ENCODE data around the gene NOB1.

NOB1 gene

DNA sequence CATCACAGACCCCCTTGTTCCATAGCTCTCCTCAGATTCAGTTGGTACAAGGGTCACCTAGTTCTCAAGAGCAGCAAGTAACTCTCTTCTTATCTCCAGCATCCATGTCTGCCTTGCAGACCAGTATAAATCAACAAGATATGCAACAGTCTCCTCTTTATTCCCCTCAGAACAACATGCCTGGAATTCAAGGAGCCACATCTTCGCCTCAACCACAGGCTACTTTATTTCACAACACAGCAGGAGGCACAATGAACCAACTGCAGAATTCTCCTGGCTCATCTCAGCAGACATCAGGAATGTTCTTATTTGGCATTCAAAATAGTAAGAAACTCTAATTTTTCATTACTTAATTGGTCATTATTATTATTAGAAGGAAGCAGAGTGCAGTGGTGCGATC, 60.8 kb downstream of the NOB1 start:
- no peak overlapping the region for H3K4me3 ChIP-seq (replicated peaks; ENCODE audit: insufficient read depth, low read length)
- no peak for DNase-seq (ENCODE audit: low read depth in 1 of 2, low spot score in 1 of 2)
- H3K27ac ChIP-seq (replicated peaks): no peak overlapping the region
- no peaks in the 10 kb centered on the region for H3K27me3 ChIP-seq (ENCODE audit: insufficient read depth, poor library complexity, severe bottlenecking)
- TF ChIP-seq, protein P1, sequence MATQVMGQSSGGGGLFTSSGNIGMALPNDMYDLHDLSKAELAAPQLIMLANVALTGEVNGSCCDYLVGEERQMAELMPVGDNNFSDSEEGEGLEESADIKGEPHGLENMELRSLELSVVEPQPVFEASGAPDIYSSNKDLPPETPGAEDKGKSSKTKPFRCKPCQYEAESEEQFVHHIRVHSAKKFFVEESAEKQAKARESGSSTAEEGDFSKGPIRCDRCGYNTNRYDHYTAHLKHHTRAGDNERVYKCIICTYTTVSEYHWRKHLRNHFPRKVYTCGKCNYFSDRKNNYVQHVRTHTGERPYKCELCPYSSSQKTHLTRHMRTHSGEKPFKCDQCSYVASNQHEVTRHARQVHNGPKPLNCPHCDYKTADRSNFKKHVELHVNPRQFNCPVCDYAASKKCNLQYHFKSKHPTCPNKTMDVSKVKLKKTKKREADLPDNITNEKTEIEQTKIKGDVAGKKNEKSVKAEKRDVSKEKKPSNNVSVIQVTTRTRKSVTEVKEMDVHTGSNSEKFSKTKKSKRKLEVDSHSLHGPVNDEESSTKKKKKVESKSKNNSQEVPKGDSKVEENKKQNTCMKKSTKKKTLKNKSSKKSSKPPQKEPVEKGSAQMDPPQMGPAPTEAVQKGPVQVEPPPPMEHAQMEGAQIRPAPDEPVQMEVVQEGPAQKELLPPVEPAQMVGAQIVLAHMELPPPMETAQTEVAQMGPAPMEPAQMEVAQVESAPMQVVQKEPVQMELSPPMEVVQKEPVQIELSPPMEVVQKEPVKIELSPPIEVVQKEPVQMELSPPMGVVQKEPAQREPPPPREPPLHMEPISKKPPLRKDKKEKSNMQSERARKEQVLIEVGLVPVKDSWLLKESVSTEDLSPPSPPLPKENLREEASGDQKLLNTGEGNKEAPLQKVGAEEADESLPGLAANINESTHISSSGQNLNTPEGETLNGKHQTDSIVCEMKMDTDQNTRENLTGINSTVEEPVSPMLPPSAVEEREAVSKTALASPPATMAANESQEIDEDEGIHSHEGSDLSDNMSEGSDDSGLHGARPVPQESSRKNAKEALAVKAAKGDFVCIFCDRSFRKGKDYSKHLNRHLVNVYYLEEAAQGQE (IDR thresholded peaks at IDR 0.05; ENCODE audit: insufficient replicate concordance, low read depth): no peak
- TF ChIP-seq CTCF (IDR thresholded peaks at IDR 0.05; ENCODE audit: insufficient read depth, low read length) (no peak), SPI1 (IDR thresholded peaks at IDR 0.05; ENCODE audit: borderline replicate concordance, low read depth) (no peak), POLR2AphosphoS5 (IDR thresholded peaks at IDR 0.05; ENCODE audit: low read depth) (no peak), GABPA (IDR thresholded peaks at IDR 0.05; ENCODE audit: low read depth) (no peak)

DNA sequence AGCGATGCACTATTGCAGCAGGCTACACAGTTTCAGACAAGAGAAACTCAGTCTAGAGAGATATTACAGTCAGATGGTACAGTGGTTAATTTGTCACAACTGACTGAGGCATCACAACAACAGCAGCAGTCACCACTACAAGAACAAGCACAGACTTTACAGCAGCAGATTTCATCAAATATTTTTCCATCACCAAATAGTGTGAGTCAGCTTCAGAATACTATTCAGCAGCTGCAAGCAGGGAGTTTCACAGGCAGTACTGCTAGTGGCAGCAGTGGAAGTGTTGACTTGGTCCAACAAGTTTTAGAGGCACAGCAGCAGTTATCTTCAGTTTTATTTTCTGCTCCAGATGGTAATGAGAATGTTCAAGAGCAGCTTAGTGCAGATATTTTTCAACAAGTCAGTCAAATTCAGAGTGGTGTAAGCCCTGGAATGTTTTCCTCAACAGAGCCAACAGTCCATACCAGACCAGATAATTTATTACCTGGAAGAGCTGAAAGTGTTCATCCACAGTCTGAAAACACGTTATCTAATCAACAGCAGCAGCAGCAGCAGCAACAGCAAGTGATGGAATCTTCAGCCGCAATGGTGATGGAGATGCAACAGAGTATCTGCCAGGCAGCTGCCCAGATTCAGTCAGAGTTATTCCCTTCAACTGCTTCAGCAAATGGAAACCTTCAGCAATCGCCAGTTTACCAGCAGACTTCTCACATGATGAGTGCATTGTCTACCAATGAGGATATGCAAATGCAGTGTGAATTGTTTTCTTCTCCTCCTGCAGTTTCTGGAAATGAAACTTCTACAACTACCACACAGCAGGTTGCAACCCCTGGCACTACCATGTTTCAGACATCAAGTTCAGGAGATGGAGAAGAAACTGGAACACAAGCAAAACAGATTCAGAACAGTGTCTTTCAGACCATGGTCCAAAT, 62.5 kb downstream of the NOB1 start:
- no peak overlapping the region for H3K4me3 ChIP-seq (replicated peaks; ENCODE audit: insufficient read depth, low read length)
- TF ChIP-seq SPI1 (IDR thresholded peaks at IDR 0.05; ENCODE audit: borderline replicate concordance, low read depth) (no peak), POLR2AphosphoS5 (IDR thresholded peaks at IDR 0.05; ENCODE audit: low read depth) (no peak), CTCF (IDR thresholded peaks at IDR 0.05; ENCODE audit: insufficient read depth, low read length) (no peak), GABPA (IDR thresholded peaks at IDR 0.05; ENCODE audit: low read depth) (no peak)
- TF ChIP-seq, protein P1 (IDR thresholded peaks at IDR 0.05; ENCODE audit: insufficient replicate concordance, low read depth): no peak
- H3K27me3 ChIP-seq (ENCODE audit: insufficient read depth, poor library complexity, severe bottlenecking): no peaks in the 10 kb centered on the region
- no peak overlapping the region for H3K27ac ChIP-seq (replicated peaks)
- no peak for DNase-seq (ENCODE audit: low read depth in 1 of 2, low spot score in 1 of 2)
